Muscle of leg (tissue), 11 donors: Measurements from ENCODE around the gene SLC6A6. TPM values are rescaled to one million over a fixed set of nuclear protein-coding genes. Genes with fewer than 3 reads are reported as not detected.

Experiments
- DNase-seq: peaks from one replicate; pipeline ENCODE4 v3.0.0; 2013
- H3K27ac ChIP-seq: one replicate; pipeline ENCODE4 v1.5.1; 2013; ENCODE audit warnings: mild to moderate bottlenecking, low read length, control low read depth
- H3K27me3 ChIP-seq: one replicate; pipeline ENCODE4 v1.6.1; 2013; ENCODE audit warnings: low read length; ENCODE audit not compliant: control insufficient read depth, insufficient read depth
- H3K36me3 ChIP-seq: one replicate; pipeline ENCODE4 v1.6.1; 2013; ENCODE audit warnings: low read length; ENCODE audit not compliant: control insufficient read depth, insufficient read depth
- H3K4me1 ChIP-seq: one replicate; pipeline ENCODE4 v1.6.1; 2013; ENCODE audit warnings: low read length; ENCODE audit not compliant: control insufficient read depth, insufficient read depth
- H3K4me3 ChIP-seq: one replicate; pipeline ENCODE4 v1.5.1; 2013; ENCODE audit warnings: low read length, control low read depth
- H3K9me3 ChIP-seq: replicated peaks from 2 replicates; pipeline ENCODE4 v1.6.1; 2013; ENCODE audit warnings: low read depth, low read length; ENCODE audit not compliant: control insufficient read depth
- WGBS: methylation state at CpG from one replicate; pipeline ENCODE4 v1.1.5; 2013; ENCODE audit warnings: missing lambda C conversion rate; ENCODE audit not compliant: insufficient coverage; 5-methylcytosine and 5-hydroxymethylcytosine counted together
- polyA plus RNA-seq, 8 donors: library from polyadenylated mRNA; unstranded; fragments of 120-200 nt; gene quantifications; one replicate each; pipeline versions ENCODE4 v1.2.1 to v1.2.3, GENCODE V29; 2013; ENCODE audit warnings: inconsistent platforms in 1 of 8, low replicate concordance in 1 of 8; ENCODE audit not compliant: insufficient read length in 8 of 8, insufficient read depth in 1 of 8
- total RNA-seq: library from RNA; stranded (reverse); fragments of 120-200 nt; gene quantifications from one replicate; pipeline ENCODE4 v1.2.4, GENCODE V29; 2013

The SLC6A6 gene
- total and polyA plus RNA-seq, 9 donors, result 2.6 to 4.7 (median 4.0) TPM

DNA sequence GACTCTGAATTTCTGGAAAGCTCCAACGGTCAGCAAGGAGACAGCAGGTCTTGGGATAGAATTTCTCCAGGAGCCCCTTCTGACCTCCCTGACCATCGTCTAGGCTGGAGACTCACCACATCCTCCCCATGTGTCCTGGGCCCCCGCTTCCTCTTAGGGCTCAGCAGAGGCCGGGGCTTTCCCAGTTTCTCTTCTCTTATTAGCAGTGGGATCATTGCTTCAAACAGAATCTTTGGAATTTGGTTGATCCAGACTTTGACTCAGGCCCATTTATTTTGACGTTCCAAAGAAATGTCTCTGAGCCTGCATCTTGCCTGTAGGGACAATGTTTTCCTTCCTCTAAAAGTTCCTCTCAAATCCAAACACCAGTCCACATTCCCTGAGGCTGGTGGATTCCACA, 38.4 kb upstream of the SLC6A6 start:
- Histone ChIP-seq H3K27me3 (peaks cover 72% of the 10 kb centered on the region), H3K4me1 (no peaks in the 10 kb centered on the region), H3K27ac (no peak overlapping the region), H3K9me3 (no peaks in the 10 kb centered on the region), H3K36me3 (no peaks in the 10 kb centered on the region), H3K4me3 (no peak overlapping the region)
- DNase-seq, result no peak
- 14% methylated on average over 4 of the region's 5 CpGs for WGBS

- no peaks in the 10 kb centered on the region for H3K36me3 ChIP-seq
- no peaks in the 10 kb centered on the region for H3K9me3 ChIP-seq
- H3K4me3 ChIP-seq, result no peak overlapping the region
- H3K27me3 ChIP-seq, result peaks cover 70% of the 10 kb centered on the region
- peaks cover 5% of the 10 kb centered on the region for H3K4me1 ChIP-seq
- no peak overlapping the region for H3K27ac ChIP-seq
- 88% methylated on average over 7 of the region's 8 CpGs for WGBS
- no peak for DNase-seq
Observed at GRCh38 chr3:14364580-14365292, 37.7 kb upstream of the SLC6A6 start.

GRCh38 chr3:14366248-14366647, 36.2 kb upstream of the SLC6A6 start:
- Histone ChIP-seq H3K4me1 (peaks cover 20% of the 10 kb centered on the region), H3K9me3 (no peaks in the 10 kb centered on the region), H3K27me3 (peaks cover 63% of the 10 kb centered on the region), H3K27ac (no peak overlapping the region), H3K36me3 (no peaks in the 10 kb centered on the region), H3K4me3 (no peak overlapping the region)
- no peak for DNase-seq
- WGBS, result 60% methylated on average over 8 of the region's 8 CpGs

DNA sequence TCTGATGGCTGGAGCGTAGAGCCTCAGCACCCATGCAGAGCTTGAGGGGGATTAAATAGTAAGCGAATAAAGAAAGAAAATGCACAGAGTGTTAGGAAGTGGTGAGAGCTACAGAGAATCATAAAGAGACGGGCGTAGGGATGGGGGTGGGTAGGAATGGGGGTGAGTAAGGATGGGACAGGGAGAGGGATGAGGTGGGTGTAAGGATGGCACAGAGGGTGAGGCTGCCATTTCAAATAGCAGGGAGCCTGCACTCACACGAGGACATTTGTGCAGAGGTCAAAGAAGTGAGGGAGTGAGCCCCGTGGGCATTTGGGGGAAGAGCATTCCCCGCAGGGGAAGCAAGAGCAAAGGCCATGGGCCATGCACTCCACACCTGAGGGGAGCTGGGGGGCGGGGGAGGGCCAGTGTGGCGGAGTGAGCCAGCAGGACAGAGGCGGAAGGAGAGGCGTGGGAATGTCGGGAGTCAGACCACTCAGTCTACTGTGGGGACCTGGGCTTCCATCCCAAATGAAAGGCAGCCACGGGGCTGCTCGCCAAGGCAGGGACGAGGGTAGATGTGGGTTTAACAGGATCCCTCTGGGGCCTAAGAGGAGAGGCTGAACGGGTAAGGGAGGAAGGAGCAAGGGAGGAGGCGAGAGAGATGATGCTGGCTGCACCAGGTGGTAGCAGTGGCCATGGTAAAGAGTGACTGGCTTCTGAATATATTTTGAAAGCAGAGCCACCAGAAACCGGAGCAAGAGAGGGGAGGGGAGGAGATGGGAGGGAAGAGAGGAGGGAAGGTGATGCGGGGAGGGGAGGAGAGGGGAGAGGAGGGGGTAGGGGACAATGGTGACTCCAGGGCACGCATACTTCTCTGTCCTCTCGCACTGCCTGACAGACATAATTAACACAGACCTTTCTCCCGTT, 35.2 kb upstream of the SLC6A6 start:
- Histone ChIP-seq H3K27ac (no peak overlapping the region), H3K27me3 (peaks cover 56% of the 10 kb centered on the region), H3K36me3 (no peaks in the 10 kb centered on the region), H3K4me3 (no peak overlapping the region), H3K4me1 (peaks cover 29% of the 10 kb centered on the region), H3K9me3 (no peaks in the 10 kb centered on the region)
- 33% methylated on average over 19 of the region's 22 CpGs for WGBS
- DNase-seq, result no peak

GRCh38 chr3:14368146-14368545, 34.3 kb upstream of the SLC6A6 start:
- 90% methylated on average over 2 of the region's 10 CpGs for WGBS
- H3K27me3 ChIP-seq, result peaks cover 56% of the 10 kb centered on the region
- H3K4me1 ChIP-seq, result peaks cover 39% of the 10 kb centered on the region
- no peak overlapping the region for H3K27ac ChIP-seq
- DNase-seq, result no peak
- H3K9me3 ChIP-seq, result no peaks in the 10 kb centered on the region
- no peaks in the 10 kb centered on the region for H3K36me3 ChIP-seq
- no peak overlapping the region for H3K4me3 ChIP-seq

DNA sequence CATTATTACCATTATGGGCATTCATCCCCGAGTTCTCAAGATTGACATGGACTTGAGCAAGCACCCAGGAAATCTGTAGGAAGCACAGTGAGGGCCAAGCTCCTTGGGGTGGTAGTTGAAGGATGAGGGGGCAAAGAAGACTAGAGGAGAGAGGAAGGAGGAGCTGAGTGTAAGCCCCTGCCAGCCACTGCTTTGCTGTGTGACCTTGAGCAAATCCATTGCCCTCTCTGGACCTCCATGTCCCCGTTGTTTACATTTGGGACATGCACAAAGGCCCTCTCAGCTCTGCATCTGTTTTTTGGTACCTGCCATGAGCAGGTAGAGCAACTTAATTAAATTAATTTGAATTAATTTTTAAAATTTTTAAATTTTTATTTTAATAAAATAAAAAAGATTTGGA, 33.5 kb upstream of the SLC6A6 start:
- no peaks in the 10 kb centered on the region for H3K9me3 ChIP-seq
- H3K4me1 ChIP-seq, result peaks cover 46% of the 10 kb centered on the region
- no peaks in the 10 kb centered on the region for H3K36me3 ChIP-seq
- H3K27ac ChIP-seq, result no peak overlapping the region
- DNase-seq, result no peak
- peaks cover 50% of the 10 kb centered on the region for H3K27me3 ChIP-seq
- no CpG with 5 or more reads among the region's 2 CpGs for WGBS
- H3K4me3 ChIP-seq, result no peak overlapping the region

GRCh38 chr3:14369675-14370669, 32.4 kb upstream of the SLC6A6 start:
- Histone ChIP-seq H3K4me1 (peaks cover 57% of the 10 kb centered on the region), H3K4me3 (no peak overlapping the region), H3K36me3 (no peaks in the 10 kb centered on the region), H3K27ac (no peak overlapping the region), H3K9me3 (no peaks in the 10 kb centered on the region), H3K27me3 (peaks cover 52% of the 10 kb centered on the region)
- 59% methylated on average over 13 of the region's 15 CpGs for WGBS
- DNase-seq, result no peak

DNA sequence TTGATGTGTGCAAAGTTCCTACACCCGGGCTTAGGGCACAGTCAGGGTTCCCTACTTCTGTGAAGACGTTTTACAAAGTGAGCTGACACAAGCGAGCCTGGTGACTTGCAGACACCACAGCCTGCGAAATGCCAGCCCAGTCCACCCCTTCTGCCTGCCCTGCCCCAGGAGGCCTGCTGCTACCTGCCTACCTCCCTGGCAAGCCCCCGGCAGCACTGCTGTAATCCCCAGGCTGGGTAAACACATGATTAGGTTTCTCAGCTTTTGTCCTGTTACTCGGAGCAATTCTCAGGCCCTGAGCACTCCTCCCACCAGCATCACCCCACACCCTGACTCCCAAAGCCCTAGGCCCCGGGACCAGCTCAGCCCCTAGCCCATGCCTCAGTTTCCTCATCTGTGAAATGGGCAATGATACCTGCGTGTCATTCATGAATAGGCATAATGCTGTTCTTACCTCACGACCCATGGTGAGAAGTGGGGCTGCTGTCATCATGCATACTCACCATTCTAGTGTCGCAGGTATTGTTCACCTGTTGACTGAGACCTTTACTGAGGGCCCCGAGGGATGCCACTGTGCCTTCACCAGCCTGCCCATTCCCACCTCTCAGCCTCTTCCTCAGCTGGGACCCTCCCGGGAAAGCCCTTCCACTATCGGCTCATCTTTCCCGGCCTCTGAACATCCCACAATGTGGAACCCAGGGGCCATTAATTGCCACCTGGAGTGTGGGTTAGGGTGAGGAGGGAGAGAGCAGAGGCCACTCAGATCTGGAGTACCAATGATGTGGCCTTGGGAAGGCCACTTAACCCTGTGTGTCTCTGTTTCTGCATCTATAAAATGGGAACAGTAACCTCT, 31.5 kb upstream of the SLC6A6 start:
- Histone ChIP-seq H3K4me1 (peaks cover 64% of the 10 kb centered on the region), H3K27me3 (peaks cover 49% of the 10 kb centered on the region), H3K9me3 (no peaks in the 10 kb centered on the region), H3K4me3 (no peak overlapping the region), H3K27ac (no peak overlapping the region), H3K36me3 (no peaks in the 10 kb centered on the region)
- DNase-seq, result no peak
- 69% methylated on average over 10 of the region's 14 CpGs for WGBS
